CD4-positive, alpha-beta T cell treated with Interleukin-2 at 100 ng/mL for 4 hours (primary cell): ENCODE measurements around the gene SOX11.

Experiments
- DNase-seq: peaks from one replicate; pipeline ENCODE4 v3.0.0-alpha.2; 2020; ENCODE audit warnings: low spot score

SOX11 gene

DNA sequence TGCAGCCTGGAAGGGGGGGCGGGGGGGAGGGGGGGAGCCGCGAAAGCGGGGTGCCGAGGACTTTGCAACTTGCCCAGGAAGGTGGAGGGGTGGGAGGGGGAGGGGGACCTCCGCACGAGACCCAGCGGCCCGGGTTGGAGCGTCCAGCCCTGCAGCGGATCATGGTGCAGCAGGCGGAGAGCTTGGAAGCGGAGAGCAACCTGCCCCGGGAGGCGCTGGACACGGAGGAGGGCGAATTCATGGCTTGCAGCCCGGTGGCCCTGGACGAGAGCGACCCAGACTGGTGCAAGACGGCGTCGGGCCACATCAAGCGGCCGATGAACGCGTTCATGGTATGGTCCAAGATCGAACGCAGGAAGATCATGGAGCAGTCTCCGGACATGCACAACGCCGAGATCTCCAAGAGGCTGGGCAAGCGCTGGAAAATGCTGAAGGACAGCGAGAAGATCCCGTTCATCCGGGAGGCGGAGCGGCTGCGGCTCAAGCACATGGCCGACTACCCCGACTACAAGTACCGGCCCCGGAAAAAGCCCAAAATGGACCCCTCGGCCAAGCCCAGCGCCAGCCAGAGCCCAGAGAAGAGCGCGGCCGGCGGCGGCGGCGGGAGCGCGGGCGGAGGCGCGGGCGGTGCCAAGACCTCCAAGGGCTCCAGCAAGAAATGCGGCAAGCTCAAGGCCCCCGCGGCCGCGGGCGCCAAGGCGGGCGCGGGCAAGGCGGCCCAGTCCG, 540 bp downstream of the SOX11 start:
- no peak for DNase-seq

DNA sequence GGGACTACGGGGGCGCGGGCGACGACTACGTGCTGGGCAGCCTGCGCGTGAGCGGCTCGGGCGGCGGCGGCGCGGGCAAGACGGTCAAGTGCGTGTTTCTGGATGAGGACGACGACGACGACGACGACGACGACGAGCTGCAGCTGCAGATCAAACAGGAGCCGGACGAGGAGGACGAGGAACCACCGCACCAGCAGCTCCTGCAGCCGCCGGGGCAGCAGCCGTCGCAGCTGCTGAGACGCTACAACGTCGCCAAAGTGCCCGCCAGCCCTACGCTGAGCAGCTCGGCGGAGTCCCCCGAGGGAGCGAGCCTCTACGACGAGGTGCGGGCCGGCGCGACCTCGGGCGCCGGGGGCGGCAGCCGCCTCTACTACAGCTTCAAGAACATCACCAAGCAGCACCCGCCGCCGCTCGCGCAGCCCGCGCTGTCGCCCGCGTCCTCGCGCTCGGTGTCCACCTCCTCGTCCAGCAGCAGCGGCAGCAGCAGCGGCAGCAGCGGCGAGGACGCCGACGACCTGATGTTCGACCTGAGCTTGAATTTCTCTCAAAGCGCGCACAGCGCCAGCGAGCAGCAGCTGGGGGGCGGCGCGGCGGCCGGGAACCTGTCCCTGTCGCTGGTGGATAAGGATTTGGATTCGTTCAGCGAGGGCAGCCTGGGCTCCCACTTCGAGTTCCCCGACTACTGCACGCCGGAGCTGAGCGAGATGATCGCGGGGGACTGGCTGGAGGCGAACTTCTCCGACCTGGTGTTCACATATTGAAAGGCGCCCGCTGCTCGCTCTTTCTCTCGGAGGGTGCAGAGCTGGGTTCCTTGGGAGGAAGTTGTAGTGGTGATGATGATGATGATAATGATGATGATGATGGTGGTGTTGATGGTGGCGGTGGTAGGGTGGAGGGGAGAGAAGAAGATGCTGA, 1.4 kb downstream of the SOX11 start:
- no peak for DNase-seq

DNA sequence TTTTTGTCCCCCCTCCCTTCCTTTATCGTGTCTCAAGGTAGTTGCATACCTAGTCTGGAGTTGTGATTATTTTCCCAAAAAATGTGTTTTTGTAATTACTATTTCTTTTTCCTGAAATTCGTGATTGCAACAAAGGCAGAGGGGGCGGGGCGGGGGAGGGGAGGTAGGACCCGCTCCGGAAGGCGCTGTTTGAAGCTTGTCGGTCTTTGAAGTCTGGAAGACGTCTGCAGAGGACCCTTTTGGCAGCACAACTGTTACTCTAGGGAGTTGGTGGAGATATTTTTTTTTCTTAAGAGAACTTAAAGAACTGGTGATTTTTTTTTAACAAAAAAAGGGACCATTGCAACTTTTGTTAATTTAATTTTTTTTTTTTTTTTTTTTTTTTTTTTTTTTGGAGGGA, 2.1 kb downstream of the SOX11 start:
- DNase-seq, result no peak

DNA sequence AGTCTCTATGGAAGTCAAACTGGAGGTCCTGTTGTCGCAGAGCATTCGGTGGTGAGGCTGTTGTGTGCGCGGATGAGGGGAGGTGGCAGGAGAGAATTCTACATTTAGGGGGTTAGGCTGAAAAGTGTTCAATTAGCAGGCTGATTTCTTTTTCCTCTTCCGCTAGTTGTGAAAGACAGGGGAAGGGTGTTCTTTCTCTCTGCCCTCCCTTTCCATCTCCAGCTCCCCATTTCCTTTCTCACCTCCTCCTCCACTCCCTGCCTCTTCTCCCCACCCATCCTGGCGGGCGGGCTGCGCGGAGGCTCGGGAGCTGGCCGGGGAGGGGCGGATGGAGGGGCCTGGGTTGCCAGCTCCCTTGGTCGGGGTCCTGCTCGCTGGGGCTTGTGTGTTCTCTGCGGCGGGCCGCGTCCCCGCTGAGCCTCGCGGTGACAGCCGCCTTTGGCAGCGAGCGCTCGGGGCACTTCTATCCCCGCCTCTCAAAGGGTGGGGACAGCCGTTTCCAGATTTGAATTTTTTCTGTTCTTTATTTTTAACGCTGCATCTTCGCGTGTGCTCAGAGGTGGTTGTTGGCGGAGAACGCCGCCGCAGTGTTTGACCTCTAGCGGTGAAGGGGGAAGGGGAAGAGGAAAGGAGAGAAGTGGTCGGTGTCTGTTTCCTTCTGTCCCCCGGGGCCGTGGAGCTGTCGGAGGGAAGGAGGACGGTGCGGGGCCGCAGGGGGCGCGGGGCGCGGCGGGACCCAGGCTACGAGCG, 3.6 kb downstream of the SOX11 start:
- no peak for DNase-seq

DNA sequence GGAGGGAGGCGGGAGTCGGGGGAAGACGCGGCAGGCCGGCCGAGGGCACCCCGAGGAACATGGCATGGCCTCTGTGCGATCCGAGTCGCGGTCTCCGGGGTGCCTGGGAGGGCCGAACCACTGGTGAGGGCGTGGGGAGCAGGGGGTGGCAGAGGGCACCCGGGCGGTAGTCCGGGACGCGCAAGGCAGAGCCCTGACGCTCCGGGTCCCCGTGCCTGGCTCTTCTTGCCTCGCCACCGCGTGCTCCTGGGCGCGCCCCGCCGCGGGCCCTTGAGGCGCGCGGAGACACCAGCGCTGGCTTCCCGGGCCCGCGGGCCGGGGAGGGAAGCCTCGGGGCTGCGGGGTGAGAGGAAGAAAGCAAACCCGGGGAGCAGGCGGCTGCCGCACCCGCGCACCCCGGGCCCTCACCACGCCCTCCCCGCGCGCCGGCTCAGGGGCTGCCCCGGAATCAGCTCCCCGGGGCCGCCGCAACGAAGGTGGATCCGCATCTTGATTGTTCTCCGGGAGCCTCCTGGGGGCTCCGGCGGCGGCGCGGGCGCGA, 4.3 kb downstream of the SOX11 start:
- DNase-seq, result no peak

DNA sequence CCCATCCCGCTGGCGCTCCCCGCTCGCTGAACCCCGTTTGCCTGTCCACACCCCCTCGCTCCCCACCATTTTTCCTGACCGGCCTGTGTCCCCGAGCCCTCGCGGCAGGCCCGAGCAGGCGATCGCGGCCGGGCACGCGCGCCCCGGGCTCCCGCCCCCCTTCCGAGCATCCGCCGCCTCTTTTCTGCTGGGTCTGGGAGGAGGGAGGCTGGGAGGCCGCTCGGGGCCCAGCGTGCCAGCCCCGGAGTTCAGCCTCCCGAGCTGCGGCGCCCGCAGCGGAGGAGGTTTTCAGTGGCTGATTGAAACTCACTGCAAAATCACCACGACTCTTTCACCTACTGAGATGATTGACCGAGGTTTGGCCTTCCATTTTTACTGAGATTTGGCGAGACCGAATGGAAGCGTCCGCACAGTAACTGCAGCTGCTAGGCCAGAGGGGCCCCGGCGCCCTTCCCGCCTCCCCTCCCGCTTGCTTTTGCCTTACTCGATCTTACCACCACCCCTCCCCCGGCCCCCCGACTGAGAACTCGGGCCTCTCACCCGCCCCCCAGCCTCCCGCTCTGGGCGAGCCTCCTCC, 4.8 kb downstream of the SOX11 start:
- DNase-seq, result no peak

DNA sequence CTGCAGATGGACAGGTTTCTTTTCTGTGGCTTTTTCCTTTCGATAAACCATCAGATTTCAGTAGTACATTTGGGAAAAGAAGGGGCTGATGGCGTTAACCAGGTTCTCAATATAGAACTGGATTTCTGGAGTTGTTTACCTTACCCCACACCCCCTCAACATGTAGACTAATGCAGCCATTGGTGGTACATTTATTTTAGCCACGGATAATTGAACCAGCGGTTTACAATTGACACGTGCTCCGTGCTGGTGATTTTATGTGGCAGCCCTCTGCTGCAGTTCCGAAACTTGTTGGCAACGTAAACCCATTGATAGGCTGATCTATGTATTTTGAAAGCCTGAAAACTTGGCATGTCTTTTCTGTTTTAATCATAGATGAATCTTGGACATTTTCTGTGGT, 5.4 kb downstream of the SOX11 start:
- DNase-seq, result no peak

DNA sequence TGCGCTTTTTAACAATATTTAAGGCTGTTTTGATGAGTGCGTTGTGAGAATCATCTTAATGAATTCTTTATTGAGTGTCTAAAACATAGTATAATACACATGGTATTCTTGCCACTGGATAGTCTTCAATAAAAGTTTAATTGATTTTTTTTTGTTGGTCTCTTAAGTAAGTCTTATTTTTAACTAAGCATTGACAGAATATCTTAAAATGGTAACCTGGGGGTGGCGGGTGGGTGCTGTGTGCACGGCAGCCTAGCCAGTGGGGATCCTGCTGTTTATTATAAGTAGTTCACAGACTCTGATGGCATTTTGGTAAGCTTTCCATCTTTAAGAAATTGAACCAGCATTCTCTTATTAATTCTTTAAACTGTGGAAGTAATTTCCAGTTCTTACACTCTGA, 6.0 kb downstream of the SOX11 start:
- DNase-seq, result no peak

DNA sequence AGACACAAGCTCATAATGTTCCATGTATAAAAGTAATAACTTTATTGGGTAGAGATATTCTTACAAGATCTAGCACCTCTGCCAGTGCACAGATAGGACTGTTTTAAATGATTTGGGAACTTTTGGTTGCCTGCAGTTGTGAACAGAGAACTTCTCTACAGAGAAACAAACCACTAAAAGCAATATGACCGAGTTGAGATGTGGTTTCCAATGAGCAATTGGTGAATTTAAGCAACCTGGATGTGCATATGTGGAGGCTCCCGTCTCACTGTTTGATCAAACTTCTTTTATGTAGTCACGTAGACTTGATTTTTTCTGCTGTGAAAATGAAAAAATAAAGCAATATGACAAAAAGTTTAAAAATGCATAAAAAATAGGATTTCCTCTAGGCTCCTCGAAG, 7.8 kb downstream of the SOX11 start:
- no peak for DNase-seq

DNA sequence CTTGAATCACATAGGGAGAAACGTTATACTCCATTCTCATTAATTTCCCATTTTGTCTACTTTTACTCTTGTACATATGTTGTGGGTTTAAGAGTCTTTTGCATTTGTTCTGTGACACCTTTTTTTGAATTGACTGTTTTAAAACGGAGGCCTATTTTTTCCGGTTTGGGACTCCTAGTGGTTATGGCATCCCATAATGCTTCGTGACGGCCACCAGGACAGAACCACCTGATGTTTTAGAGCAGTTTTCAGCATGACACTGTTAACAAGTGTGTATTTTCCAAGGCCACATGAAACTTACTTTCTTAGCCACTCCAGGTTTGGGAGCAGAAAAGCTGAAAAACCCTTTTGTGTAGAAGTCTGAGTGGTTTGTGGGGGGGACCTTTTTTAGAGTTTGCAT, 8.4 kb downstream of the SOX11 start:
- no peak for DNase-seq

DNA sequence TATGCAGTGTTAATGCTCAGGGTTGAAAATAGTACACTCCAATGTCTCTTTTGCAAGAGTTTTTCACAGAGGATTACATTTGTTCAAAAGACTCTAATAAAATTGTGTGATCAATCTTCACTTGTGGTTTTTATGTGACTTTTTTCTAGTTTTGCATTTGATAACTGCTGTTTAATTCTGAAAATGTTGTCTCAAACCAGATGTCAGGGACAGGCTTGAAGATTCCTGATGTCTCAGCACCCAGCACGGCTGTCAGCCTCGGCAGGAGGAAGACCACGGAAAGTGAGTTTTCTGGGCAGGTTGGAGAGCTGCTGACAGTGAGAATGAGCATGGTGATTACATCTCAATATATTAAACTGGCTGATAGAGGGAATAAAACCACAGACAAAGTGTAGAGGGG, 9.1 kb downstream of the SOX11 start:
- DNase-seq, result no peak

DNA sequence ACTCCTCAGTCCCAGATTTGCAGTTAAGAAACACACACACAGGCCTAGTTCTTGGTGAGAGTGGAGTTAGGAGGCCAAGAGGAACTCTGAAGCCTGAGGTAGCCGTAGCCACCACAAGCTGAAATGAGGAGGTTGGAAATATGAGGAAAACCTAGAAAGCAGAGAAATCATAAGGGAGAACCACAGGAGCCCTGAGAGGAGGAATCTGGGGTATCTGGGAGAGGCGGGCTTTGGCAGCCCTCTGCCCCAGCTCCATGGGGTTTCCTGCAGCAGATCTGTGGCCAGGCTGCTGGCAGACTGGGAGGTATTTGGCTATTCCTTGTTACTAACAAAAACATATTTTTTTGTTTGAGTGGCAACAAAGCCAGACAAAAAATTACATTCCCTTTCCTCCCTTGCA, 11.0 kb downstream of the SOX11 start:
- no peak for DNase-seq

DNA sequence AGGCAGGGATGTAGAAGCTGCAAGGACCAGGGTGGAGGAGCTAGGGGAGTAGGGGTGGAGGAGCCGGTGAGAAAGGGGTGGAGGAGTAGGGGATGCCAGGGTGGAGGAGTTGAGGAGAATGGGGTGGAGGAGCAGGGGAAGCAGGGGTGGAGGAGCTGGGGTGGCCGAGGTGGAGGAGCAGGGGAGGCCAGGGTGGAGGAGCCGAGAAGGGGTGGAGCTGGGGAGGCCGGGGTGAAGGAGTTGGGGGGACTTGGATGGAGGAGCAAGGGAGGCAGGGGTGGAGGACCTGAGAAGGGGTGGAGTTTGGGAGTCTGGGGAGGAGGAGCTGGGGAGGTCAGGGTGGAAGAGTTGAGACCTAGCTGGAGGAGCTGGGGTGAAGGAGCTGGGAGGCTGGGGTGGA, 13.3 kb downstream of the SOX11 start:
- no peak for DNase-seq

DNA sequence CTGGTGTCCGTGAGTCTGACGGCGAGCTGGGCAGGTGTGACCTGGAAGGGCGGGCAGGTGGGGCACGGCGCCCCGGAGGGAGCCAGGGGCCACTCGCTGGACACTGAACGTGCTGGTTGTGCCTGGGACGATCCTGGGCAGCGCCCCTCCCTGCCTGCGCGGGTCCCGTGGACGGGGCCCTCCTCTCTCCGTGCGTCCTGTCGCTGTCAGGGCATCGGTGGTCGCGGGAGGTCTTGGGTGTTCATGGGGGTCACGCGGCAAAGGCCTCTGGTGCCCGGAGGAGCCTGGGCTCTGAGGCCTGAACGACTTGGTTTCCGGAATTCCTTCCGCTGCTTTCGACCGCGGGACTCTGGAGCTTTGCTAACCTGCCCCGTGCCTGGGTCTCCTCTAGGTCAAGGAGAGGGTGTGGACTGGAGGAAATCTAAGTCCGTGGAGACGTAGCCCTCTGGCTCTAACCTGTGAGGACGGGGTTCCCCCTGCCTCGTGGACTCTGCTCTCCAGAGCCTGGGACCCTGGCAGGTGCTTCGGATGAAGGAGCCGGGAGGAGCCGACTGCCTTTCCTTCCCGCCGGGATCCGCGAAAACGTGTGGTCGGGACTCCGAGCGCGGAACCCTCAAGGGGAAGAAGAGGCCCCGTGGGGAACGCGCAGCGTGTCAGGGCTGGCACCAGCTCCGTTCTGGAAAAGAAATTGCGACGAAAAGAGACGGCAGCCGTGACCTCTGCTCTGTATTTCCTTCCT, 14.7 kb downstream of the SOX11 start:
- DNase-seq, result no peak

DNA sequence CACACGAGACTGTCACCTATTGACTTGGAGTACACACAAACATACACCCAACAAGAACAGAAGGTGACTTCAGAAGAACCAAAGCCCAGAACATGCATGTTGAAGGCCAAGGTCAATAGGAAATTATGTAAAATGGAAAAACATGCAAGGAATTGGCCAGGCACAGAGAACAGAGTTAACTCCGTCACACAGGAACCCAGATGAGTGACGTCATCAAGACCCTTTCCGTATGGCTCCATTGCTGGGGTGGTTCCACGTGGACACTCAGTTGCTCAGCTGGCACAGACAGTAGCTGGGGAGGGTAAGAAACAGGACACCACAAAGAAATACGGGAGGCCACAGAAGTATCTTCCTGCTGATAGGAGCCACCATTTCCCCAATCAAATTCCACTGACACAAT, 18.4 kb downstream of the SOX11 start:
- DNase-seq, result no peak

DNA sequence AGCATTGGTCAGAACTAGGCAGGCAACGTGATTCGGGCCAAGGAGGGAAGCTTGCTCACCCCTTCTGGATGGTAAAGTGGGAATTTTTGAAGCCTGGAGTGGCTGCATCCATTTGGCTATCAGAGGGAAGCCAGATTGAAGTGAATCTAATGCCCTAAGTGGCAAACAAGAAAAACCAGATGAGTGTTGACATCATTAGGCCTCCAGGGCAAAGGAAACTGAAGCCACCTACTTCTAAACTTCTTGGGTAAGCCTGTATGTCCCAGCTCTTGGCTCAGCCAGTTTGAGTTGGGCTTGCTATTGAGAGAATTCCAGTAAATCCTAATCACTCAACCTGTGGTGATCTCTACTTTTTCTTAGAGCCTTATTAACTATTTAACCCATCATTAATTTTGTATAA, 20.9 kb downstream of the SOX11 start:
- no peak for DNase-seq

DNA sequence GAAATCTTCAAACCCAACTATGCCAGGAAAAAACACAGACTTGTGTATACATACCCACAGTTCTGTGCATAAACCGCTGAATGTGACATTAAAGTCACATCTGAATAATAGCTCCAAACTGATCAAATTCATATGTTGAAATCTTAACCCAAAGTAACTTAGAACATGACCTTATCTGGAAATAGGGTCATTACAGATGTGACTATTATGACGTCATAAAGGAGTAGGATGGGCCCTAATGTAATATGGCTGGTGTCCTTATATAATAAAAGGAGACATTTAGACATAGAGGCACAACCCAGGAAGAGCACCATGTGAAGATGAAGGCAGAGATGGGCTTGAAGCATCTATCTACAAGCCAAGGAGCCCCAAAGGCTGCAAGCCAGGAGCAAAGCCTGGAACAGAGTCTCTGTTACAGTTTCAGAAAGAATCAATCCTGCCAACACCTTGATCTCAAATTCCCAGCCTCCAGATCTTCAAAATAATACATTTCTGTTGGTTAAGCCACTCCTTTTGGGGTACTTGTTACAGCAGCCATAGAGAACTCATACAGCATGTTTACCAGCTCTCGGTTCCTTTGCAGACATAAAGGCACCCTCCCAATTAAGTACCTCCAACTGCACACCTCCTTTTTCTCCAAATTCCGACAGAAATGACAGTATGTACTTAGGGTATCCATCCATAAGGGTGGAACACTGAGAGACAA, 27.6 kb downstream of the SOX11 start:
- no peak for DNase-seq

DNA sequence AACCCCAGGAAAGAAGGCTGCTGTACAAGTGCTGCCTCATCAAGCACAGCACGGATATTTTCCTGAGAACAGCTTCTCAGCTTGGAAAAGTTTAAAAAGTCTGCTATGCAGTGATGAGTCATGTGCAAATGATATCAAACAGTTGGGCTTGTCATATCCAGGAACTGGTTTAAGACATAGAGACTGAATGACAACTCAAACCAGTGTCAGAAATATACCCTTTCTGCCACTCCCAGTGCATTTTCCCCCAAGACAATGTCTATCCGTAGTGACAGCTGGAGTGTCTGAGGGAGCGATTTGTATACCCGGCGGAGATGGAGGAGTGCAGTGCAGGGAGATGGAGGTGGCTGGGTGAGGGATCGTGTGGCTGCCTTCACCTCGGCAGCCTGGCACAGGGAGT, 28.2 kb downstream of the SOX11 start:
- DNase-seq, result no peak

DNA sequence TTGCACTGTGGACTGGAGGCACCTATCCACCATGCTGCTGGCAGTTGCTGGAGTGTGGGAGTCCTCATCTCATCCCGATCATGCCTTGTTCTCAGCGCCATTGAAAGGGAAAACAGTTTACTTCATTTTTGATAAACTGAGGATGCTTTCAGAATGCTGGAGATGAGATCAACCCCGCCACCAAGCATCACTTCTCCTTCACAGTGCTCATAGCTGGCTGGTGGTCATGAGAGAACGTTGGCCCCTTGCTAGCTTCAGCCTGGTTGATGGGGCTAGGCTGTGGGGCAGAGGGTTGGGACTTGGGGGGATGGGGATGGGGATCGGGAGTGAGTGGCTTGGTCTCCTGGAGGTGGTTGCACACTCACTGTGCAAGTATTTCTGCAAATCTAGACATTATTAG, 30.1 kb downstream of the SOX11 start:
- DNase-seq, result no peak

DNA sequence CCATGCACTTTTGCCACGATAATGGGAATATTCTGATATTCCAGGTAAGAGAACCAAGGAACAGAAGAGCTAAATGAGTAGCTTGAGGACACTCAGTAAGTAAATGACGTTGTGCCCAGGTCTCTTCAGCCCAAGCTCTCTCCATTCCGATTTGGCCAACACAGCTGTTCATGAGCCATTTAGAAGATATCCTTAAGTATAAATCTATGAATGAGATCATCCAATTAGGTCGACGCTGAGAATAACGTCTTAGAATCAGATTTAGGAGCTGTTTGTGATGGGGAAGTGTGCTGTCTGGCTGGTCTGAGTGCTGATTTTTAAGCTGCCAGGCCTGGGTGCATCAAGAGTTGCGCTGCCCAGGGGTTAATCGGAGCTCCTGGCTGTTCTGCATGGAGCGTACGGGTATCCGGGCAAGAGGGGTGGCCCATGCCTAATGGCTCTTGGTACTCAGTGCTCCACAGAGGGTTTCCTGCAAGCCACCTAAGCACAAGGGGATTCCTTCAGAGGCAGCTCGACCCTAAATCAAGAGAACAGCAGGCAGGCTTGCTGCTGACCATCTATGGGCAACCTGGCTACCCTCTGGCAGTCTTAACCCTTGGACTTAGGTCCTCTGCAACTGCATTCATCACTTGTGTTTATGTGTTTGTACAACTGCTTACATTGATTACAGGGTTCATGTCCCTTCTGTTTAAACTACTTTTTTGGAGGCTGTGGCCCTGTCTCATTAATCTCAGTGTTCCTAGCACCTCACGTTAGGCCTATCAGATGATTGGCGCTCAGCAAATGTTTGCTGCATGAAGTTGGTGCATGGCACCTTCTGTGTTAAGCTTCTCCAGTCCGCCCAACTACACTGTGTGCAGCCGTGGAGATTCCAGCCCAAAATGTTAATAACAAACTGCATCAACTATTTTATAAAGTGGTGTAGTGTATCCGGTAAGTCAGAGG, 31.9 kb downstream of the SOX11 start:
- no peak for DNase-seq
